Stimulated activated CD4-positive, alpha-beta T cell treated with anti-CD3 and anti-CD28 coated beads, Interleukin-1b, Interleukin-23, amount 100 ng/mL, for 24 hours (primary cell): ENCODE measurements around the gene GADD45A.
"Not testable (repeated sequence)": the region's sequence is repeated elsewhere in the genome, so short reads cannot be mapped to it uniquely, and the experiment has no call there.

Experiments
- DNase-seq, 4 experiments: peaks; one replicate each; pipeline ENCODE4 v3.0.0-alpha.2; 2020; ENCODE audit warnings: low read depth in 4 of 4, low spot score in 1 of 4

GADD45A gene

GRCh38 chr1:67717876-67718275, 32.9 kb downstream of the GADD45A start:
- DNase-seq: no peak

- DNase-seq: no peak
These were observed 34.6 kb downstream of the GADD45A start for GRCh38 chr1:67719329-67720196.

GRCh38 chr1:67721112-67721511, 36.1 kb downstream of the GADD45A start:
- DNase-seq: no peak

GRCh38 chr1:67721650-67722291, 36.8 kb downstream of the GADD45A start:
- DNase-seq: no peak

GRCh38 chr1:67722292-67722944, 37.4 kb downstream of the GADD45A start:
- no peak for DNase-seq

GRCh38 chr1:67723126-67723525, 38.1 kb downstream of the GADD45A start:
- DNase-seq: no peak

GRCh38 chr1:67723620-67724019, 38.6 kb downstream of the GADD45A start:
- DNase-seq: peak in 1 of 4 experiments; percentile 13

GRCh38 chr1:67724928-67725560, 40.0 kb downstream of the GADD45A start:
- no peak for DNase-seq

GRCh38 chr1:67726224-67726623, 41.2 kb downstream of the GADD45A start:
- DNase-seq: no peak

- no peak for DNase-seq
These were observed 44.9 kb downstream of the GADD45A start for GRCh38 chr1:67729872-67730271.

- DNase-seq: not testable (repeated sequence)
These were observed 45.3 kb downstream of the GADD45A start for GRCh38 chr1:67730312-67730711.

- DNase-seq: no peak
These were observed 46.3 kb downstream of the GADD45A start for GRCh38 chr1:67731322-67731721.

- DNase-seq: no peak
These were observed 47.8 kb downstream of the GADD45A start for GRCh38 chr1:67732750-67733151.

GRCh38 chr1:67733681-67734322, 48.8 kb downstream of the GADD45A start:
- DNase-seq: no peak

GRCh38 chr1:67734323-67734690, 49.3 kb downstream of the GADD45A start:
- no peak for DNase-seq

- DNase-seq: no peak
These were observed 50.2 kb downstream of the GADD45A start for GRCh38 chr1:67735206-67735605.

- peak in 2 of 4 experiments; percentile 5 to 7 for DNase-seq
These were observed 51.0 kb downstream of the GADD45A start for GRCh38 chr1:67735806-67736627.

- no peak for DNase-seq
These were observed 51.7 kb downstream of the GADD45A start for GRCh38 chr1:67736750-67737149.

- DNase-seq: no peak
These were observed 52.9 kb downstream of the GADD45A start for GRCh38 chr1:67737875-67738274.
